HG03457 (cell line): ENCODE data around the gene KRTAP5-6.
"Not testable (repeated sequence)": the region's sequence is repeated elsewhere in the genome, so short reads cannot be mapped to it uniquely, and the experiment has no call there.

Source experiments
- ATAC-seq: cut with Tn5 transposase; IDR thresholded peaks from one replicate; pipeline ENCODE4 v1.9.1; 2021; ENCODE audit warnings: moderate number of reproducible peaks; ENCODE audit not compliant: unreplicated experiment

The KRTAP5-6 gene

GRCh38 chr11:1661454-1662269 lies 35.3 kb upstream of the KRTAP5-6 start:
- not testable (repeated sequence) for ATAC-seq

- not testable (repeated sequence) for ATAC-seq
These were observed 34.2 kb upstream of the KRTAP5-6 start for GRCh38 chr11:1662699-1663283.

DNA sequence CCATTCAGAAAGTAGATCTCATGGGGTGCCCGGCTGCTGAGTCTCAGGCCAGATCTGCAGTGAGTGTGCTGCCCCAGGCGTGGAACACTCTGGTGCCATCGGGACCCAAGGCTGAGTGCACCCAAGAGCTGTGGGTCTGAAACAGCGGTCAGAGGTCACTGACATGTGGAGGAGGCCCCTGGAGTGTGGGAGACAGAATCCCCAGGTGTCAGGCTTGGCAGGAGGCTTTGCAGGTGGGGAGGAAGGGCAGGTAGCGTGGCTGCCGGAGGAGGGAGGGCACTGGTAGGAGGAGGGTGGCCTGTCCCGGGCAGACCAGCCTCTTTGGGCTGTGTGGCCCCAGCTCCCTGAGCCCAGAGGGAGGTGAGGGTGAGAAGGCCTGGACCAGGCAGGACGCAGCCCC lies 31.7 kb upstream of the KRTAP5-6 start:
- ATAC-seq: no peak

DNA sequence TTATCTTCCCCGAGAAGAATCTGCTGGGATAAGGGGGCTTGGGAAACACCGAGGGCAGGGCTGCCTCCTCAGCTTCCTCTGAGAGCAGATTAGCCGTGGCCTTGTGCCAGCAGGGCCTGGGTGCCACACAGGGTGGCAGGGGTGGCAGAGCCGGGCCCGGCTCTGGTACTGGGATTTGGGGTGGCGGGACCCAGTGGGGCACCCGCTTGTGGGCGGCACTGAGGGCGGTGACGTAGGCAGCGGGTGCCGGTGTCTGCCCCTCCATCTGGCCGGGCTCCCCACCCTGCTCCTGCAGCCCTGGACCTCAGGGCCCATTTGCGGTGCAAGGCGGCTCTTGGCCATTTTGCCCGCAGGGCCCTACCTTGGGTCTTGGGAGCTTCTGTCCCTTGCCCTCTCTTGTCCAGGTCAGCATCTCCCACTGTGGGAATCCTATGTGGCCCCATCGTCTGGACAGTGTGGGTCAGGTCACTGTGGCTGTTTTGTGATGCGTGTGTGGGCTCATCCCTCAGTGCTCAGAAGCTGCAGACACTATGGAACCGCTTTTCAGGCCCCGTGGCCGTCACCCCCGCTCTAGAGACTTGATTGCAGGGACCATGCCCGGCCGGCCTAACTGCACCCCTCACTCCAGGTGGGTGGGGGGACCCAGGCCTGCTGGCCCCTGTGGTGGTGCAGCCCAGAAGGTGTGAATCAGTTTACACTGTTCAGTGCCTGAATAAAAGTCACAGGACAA lies 29.7 kb upstream of the KRTAP5-6 start:
- ATAC-seq: no peak

DNA sequence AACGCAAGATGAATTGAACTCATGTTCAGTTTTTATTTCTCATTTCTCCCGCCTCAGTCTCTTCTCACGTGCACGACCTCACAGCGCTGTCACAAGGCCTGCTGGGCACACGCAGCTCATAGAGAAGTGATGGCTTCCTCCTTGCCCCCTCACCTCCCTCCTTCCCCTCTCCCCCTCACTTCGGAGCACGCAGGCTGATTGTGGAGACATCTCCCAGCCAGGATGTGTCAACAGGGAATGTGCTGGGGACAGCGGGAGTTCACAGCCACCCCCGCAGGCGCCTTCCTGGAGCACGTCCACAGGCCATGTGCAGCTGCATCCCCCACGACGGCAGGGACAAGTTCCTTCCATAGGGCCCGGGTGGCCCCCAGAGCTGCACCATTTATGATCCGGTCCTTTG lies 29.1 kb upstream of the KRTAP5-6 start:
- no peak for ATAC-seq

GRCh38 chr11:1668911-1669473 lies 28.0 kb upstream of the KRTAP5-6 start:
- ATAC-seq: no peak

DNA sequence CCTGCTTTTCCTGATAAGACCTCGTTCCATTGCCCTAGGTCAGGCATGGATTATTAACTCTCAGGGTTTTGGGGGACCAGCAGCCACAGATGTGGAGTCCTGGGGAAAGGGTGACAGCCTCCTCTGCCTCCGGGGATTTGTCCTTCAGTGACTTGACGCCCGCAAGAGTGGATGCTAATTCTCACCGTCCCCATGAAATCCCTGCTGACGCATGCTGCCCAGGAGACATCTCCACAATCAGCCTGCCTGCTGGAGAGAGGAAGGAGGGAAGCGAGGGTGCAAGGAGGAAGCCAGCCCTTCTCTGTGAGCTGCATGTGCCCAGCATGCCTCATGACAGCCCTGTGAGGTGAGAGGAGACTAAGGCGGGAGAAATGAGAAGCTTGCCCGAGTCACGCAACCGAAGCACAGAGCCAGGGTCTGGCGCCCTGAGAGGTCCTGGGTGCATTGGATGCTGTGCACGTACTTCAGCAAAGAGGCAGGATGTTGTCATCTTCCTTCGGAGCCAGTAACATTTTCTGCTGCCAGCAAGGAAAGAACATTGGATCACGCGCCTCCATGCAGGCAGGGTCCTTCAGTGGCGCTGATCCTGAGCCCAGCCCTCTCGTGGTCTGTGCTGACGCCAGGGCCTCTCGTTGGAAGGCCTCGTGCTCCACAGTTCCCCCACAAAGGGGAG lies 27.3 kb upstream of the KRTAP5-6 start:
- no peak for ATAC-seq

DNA sequence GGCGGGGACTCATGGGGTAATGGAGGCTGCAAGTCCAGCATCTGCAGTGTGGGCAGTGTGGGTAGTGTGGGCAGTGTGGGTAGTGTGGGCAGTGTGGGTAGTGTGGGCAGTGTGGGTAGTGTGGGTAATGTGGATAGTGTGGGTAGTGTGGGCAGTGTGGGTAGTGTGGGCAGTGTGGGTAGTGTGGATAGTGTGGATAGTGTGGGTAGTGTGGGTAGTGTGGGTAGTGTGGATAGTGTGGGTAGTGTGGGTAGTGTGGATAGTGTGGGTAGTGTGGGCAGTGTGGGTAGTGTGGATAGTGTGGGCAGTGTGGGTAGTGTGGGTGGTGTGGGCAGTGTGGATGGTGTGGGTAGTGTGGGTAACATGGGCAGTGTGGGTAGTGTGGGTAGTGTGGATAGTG lies 26.5 kb upstream of the KRTAP5-6 start:
- not testable (repeated sequence) for ATAC-seq

- no peak for ATAC-seq
These were observed 26.1 kb upstream of the KRTAP5-6 start for GRCh38 chr11:1670905-1671371.

GRCh38 chr11:1671658-1672057 lies 25.3 kb upstream of the KRTAP5-6 start:
- ATAC-seq: no peak

DNA sequence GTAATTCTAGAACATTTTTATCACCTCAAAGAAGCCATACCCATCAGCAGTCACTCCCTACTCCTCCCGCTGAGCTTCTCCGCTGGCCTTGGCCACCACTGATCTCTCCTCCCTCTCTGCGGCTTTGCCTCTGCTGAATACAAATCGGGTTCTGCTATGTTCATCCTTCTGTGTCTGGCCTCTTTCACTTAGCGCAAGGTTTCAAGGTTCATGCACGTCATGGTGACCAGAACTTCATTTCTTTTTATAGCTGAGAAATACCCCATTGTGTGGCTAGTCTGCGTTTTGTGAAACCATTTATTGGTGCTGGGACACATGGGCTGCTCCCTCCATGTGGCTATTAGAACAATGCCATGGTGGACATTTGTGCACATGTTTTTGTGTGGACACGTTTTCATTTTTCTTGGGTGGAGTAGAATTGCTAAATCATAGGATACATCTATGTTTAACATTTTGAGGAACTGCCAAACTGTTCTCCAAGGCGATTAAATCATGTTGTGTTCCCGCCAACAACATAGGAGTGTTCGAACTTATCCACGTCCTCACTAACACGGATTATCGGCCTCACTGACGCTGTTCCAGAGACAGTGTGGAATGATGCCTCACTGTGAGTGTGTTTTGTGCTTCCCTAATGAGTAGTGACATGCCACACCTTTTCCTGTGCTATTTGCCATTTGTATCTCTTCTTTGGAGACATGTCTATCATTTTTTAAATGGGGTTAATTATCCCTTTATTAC lies 24.2 kb upstream of the KRTAP5-6 start:
- ATAC-seq: no peak

DNA sequence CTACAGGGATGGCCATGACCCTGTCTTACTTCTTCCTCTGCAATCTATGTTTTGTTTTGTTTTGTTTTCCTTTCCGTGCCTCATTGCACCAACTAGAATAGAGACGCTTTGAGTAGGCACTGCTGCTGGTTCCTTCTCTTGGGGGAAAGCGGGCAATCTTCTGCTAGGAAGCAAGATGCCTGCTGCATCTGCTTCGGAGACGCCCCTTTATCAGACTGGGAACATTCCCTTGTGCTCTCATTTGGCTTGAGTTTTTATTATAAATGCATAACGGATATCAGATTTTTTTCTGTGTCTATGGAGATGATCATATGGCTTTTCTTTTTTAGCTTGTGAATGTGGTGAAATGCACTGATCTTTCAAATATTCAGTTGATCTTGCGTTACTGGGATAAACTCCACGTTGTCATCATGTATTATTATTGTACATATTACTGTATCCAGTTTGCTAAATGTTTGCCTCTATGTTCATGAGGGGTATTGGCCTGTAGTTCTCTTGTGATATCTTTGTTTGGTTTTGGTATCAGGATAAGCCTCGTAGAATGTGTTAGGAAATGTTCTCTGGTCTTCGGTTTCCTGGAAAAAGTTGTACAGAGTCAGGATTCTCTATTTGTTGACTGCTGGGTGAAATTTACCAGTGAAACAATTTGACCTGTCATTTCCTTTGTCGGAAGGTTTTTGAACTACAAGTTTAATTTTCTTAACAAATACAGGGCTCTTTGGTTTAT lies 23.4 kb upstream of the KRTAP5-6 start:
- ATAC-seq: no peak

- ATAC-seq: no peak
These were observed 22.5 kb upstream of the KRTAP5-6 start for GRCh38 chr11:1674173-1675131.

- no peak for ATAC-seq
These were observed 21.3 kb upstream of the KRTAP5-6 start for GRCh38 chr11:1675536-1676228.

DNA sequence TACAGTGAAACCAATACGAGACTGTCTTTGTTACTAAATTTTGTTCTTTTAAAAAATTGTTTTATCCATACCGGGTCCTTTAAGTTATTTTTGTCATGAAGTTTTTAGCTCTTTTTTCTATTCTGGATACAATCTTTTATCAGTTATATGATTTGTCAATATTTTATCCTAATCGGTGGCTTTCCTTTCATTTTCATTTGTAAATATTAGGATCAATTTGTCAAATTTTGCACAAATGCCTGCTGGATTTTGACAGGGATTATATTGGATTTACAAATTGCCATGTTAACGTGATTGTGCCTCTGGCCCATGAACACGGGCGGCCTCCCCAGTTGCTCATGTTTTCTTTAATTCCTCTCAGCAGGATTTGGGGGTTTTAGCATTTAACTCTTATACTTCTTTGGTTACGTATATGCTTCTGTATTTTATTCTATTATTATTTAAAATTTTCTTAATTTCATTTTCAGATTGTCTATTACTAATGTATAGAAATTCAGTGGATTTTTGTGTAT lies 20.7 kb upstream of the KRTAP5-6 start:
- no peak for ATAC-seq

DNA sequence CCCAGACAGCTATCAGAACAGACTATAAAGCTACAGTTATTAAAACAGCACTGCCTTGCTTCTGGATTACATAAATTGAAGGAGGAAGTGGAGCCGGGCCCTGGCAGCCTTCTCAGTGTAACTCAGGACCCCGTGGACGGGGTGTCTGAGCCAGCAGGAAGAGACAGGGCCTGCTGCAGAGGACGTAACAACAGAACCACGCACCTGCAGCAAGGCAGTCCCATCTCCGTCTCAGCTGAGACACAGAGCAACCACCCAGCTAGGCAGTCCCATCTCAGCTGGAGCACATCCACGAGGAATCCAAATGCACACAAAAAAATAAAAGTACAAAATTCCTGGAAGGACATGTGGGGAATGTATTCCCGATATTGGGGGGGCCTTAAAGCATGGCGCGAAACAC lies 17.1 kb upstream of the KRTAP5-6 start:
- no peak for ATAC-seq

GRCh38 chr11:1682225-1682905 lies 14.6 kb upstream of the KRTAP5-6 start:
- no peak for ATAC-seq
